GM21447 (cell line): ENCODE measurements around the gene OGFR.

Source experiments
- ATAC-seq: cut with Tn5 transposase; IDR thresholded peaks from one replicate; pipeline ENCODE4 v1.9.1; 2021; ENCODE audit not compliant: unreplicated experiment

The OGFR gene

DNA sequence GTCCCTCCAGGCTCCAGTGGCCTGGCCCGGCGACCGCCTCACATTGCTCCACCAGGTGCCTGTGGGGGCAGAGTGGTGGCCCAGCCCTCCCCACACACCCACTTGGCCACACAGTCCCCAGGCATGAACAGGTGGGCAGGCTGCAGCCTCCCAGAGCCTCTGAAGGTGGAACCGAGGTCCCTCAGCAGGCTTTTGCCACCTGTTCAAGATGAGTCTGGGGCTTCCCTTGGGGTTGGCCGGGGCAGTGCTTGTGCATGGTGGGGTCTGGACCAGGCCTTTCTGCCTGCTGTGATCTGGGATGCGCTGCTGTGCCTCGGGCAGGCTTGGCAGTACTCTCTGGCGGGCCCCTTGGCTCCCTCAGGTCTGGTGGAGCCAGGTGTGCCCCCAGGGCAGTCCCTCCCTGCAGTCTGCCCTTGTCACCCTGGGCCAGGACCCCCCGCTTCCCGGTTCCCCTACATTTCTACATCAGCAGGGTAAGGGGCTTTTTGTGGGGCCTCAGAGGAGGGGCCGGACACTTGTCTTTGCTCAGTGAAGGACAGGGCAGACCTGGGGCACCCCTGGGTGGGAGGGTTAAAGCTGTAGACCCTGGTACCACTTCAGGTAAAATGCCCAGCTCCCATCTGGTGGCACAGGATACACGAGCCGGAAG is 9.5 kb downstream of the OGFR start:
- ATAC-seq: no peak

- ATAC-seq: no peak
Observed at GRCh38 chr20:62814709-62815065, 10.1 kb downstream of the OGFR start.

DNA sequence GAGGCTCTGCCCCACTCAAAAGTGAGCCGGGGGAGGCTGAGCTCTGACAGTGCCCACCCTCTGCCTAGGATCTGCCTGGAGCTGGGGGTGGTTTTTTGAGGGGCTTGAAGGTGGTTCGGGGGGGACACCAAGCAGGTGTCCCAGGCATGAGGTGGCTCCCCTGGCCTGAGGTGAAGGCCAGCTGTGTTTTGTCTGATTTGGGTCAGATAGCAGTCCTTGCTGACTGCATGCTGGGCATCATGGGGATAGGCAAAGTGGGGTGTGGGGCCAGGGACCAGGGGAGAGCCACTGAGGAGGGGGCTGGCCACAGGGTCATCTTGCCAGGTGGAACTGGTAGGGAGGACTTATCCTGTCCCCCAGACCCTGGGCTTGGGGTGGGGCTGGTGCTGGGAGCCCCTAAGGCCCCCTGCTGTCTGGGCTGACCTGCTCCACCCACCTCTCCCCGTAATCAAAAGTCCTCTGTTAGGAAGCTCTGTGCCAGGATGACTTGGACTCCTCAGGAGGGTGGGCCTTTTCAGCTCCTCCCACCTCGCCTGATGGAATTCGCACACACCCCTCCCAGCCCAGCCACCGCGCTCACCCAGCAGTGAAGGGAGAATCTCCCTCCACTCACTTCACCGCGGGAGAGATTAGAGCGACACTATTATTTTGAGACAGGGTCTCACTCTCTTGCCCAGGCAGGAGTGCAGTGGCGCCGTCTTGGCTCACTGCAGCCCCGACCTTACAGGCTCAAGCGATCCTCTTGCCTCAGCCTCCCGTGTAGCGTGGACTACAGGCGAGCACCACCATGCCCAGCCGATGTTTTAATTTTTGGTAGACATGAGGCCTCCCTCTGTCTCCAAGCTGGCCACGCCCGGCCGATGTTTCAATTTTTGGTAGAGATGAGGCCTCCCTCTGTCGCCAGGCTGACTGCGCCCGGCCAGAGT is 10.7 kb downstream of the OGFR start:
- ATAC-seq: no peak

GRCh38 chr20:62816031-62816883 is 11.6 kb downstream of the OGFR start:
- no peak for ATAC-seq

GRCh38 chr20:62816884-62817873 is 12.5 kb downstream of the OGFR start, which contains the start of gene COL9A3:
Gene COL9A3, plus strand, starts transcription at chr20:62817050. Its CDS starts 15 bp downstream, at chr20:62817065.
- ATAC-seq: no peak

DNA sequence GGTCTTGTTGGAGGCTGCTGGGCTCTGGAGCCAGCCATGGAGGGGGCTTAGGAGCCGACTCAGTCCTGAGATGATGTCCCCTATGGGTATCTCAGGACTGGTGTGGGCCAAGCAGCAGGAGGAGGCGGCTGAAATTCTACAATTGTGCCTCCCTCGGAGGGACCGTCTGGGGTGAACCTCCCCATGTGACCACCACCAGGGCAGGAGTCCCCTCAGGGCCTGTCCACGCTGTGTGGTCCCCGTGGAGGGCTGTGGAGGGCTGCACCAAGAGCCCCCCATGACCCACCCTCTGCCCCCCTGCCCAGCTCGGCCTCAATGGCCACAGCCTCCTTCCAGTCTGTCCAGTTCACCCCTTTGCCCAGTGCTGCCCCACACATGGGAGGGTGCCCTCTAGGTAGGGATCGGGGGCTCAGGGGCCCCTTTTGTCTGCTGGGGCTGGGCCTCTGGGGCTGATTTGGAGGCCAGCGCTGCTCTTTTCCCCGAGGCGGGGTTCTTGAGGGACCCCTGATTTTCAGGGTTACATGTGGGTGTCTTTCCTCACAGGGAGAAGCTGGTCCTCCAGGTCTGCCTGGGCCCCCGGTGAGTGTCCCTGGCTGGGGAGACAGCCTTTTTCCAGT is 13.4 kb downstream of the OGFR start:
- no peak for ATAC-seq

GRCh38 chr20:62818592-62819493 is 14.2 kb downstream of the OGFR start:
- ATAC-seq: no peak

GRCh38 chr20:62819494-62820174 is 15.0 kb downstream of the OGFR start:
- ATAC-seq: no peak

DNA sequence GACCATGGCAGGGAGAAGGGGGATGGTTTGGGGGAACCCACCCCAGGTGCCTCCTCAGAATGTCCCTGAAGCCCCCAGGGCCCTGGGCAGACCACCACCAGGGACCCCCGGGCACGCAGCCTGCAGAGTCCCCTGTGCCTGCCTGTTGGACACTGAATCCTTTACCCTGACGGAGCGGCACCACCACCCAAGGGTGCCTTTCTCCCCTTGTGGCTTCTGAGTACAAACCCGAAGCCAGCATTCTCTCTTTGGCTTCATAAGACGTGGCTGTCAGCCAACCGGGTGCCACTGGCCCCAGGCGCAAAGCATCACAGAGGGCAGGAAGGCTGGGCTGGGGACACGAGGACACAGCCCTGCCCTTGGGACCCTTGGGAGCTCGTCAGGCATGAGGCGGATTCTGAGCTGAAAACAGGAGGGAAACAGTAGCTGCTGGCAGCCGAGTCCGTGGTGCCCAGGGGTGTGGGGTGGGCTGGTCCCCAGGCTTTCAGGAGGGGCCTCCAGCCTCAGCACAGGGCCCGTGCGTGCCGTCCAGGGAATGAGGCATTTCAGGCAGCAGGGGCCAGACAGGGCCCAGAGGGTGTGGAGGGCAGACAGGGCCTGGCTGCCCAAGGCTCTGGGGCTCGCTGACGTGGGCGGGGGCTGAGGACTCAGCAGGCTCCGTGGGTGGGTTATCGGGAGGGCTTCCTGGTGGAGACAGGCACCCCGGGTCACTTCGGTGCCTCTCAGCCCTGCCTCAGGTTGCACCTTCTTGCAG is 15.8 kb downstream of the OGFR start:
- ATAC-seq: no peak

- ATAC-seq: no peak
Observed at GRCh38 chr20:62820962-62821725, 16.5 kb downstream of the OGFR start.

- ATAC-seq: no peak
Observed at GRCh38 chr20:62821726-62822210, 17.1 kb downstream of the OGFR start.

DNA sequence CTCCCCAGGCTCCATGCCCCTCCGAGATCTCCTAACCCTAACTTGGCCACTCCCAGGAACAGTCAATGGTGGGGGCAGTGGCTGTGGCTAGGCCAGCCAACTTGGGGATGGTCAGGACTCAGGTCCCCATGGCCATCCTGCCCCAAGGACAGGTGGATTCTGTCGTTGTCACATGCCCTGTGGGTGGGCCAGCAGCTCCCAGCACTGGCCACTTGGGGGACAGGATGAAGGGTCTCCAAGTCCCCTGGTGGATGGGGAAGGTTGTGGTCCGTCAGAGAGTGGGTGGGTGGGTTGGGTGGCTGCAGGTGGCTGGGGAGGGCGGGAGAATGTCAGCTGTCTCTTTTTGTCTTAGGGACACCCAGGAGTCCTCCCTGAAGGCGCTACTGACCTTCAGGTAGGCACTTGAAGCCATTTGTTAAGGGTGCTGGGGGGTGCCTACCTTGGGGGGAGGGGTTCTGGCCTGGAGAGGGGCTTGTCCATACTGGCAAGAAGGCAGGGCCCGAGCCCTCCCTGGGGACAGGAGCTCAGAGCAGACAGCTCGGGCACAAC is 17.7 kb downstream of the OGFR start:
- no peak for ATAC-seq

DNA sequence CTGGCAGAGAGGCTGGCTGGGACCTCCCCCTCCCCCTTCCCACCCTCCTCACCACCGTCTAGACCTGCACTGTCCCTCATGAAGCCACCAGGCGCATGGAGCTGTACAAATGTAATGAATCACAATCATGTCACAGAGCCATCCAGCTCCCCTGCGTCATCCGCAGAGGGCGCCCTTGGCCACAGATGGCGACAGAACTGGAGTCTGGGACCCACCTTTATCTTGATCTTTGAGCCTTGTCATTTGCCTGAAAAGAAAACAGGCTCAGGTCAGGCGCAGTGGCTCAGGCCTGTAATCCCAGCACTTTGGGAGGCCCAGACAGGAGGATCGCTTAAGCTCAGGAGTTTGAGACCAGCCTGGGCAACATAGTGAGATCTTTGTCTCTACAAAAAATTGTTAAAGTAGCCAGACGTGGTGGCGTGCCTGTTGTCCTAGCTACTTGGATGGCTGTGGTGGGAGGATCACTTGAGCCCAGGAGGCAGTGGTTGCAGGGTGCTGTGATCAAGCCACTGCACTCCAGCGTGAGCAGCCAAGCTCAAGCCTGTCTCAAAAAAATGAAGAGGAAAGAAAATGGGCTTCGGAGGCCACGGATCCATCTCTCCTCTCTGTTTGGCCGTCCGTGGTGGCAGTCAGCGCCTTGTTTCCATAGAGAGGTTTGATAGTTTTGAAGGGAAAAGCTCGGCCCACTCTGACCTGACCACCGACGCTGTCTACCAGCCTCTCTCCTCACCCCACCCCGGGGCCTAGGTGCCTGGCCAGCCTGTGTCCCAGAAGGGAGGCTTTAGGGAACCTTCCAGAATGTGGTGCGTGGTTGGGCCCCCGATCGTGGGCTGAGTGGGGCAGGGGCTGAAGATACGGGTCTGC is 18.4 kb downstream of the OGFR start:
- ATAC-seq: peak; percentile 48

DNA sequence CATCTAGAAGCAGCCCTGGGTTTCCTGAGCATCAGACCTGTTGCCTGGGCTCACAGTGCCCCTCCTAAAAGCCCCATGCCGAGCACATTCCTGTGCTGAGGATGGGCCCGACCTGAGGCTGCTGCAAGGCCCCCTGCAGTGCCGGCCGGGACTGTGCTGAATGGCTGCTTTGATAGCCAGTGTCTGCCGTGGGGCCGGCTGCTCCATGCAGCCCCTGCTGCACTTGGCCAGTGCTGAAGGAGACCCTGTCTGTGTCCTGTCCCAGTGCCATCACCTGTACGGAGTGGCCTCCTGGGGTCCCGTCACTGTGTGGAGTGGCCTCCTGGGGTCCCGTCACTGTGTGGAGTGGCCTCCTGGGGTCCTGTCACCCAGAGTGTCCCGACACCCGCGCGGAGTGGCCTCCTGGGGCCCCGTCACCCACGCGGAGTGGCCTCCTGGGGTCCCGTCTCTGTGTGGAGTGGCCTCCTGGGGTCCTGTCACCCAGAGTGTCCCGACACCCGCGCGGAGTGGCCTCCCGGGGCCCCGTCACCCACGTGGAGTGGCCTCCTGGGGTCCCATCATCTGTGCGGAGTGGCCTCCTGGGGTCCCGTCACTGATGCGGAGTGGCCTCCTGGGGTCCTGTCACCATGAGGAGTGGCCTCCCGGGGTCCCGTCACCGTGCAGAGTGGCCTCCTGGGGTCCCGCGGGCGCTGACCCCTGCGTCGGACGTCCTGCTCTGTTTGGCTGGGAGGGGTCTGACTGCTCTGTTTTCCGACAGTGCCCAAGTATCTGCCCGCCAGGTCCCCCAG is 19.2 kb downstream of the OGFR start:
- no peak for ATAC-seq
